Calu3 (cell line): ENCODE measurements around the gene RPLP2. TPM values are rescaled to one million over a fixed set of nuclear protein-coding genes. Genes with fewer than 3 reads are reported as not detected.

Experiments used
- BruUV-seq: library from RNA; stranded (reverse); fragments of 400-500 nt; replicated peaks from 2 replicates; lab custom pipeline; 2021; lab: Mats Ljungman, UMichigan
- CTCF ChIA-PET: fragments of 300-600 bp; sonication (Branson Sonifier 250); formaldehyde crosslinking; loops from one replicate; lab custom pipeline; 2022; ENCODE audit warnings: antibody characterized with exemption; lab: Charles Lee
- DNase-seq: peaks from one replicate; pipeline ENCODE4 v3.0.0; 2022
- H3K27ac Mint-ChIP-seq: one replicate; pipeline ENCODE4 v1.8.0; 2022; ENCODE audit warnings: mixed read lengths; ENCODE audit not compliant: unreplicated experiment
- H3K27me3 Mint-ChIP-seq: one replicate; pipeline ENCODE4 v1.8.0; 2022; ENCODE audit warnings: mixed read lengths; ENCODE audit not compliant: unreplicated experiment
- H3K36me3 Mint-ChIP-seq: one replicate; pipeline ENCODE4 v1.8.0; 2022; ENCODE audit warnings: mild to moderate bottlenecking, moderate library complexity, mixed read lengths; ENCODE audit not compliant: insufficient read depth, unreplicated experiment
- H3K4me1 Mint-ChIP-seq: one replicate; pipeline ENCODE4 v1.8.0; 2022; ENCODE audit warnings: mild to moderate bottlenecking, low read depth, mixed read lengths; ENCODE audit not compliant: unreplicated experiment
- H3K4me3 Mint-ChIP-seq: one replicate; pipeline ENCODE4 v1.8.0; 2022; ENCODE audit warnings: mild to moderate bottlenecking, low read depth, moderate library complexity, mixed read lengths; ENCODE audit not compliant: unreplicated experiment
- H3K9me3 Mint-ChIP-seq: one replicate; pipeline ENCODE4 v1.8.0; 2022; ENCODE audit warnings: low read depth, mixed read lengths; ENCODE audit not compliant: unreplicated experiment
- CTCF ChIP-seq: fragments of 200-600 bp; IDR thresholded peaks from one replicate; pipeline ENCODE4 v1.8.0; 2022; ENCODE audit warnings: antibody characterized with exemption; ENCODE audit not compliant: unreplicated experiment
- intact Hi-C: fragments of 100-400 bp; cut with micrococcal nuclease; formaldehyde crosslinking; loops from one replicate; pipeline ENCODE4 v1.10.0; 2022; ENCODE audit not compliant: unreplicated experiment
- total RNA-seq: library from RNA; stranded (reverse); gene quantifications from 2 replicates; pipeline ENCODE4 v1.2.3, GENCODE V29; 2022

RPLP2 gene
- total RNA-seq, 1 experiment from 2014 or later = 1,381 TPM

- no peak overlapping the region for H3K27ac Mint-ChIP-seq
- H3K4me3 Mint-ChIP-seq = no peak overlapping the region
- H3K27me3 Mint-ChIP-seq = no peaks in the 10 kb centered on the region
- no peaks in the 10 kb centered on the region for H3K9me3 Mint-ChIP-seq
- TF ChIP-seq CTCF = no peak
- intact Hi-C loops = no loop called here
- CTCF ChIA-PET = interaction anchor here (0.6 kb wide), 1 partner anchor 68 kb away, joined by 3 read pairs; no protein-coding TSS in a partner anchor
- no peak for DNase-seq
- BruUV-seq = TSS peak; percentile 10
- peaks cover 63% of the 10 kb centered on the region for H3K36me3 Mint-ChIP-seq
- H3K4me1 Mint-ChIP-seq = peaks cover 13% of the 10 kb centered on the region
Measured at GRCh38 chr11:778976-779954, 30.5 kb upstream of the RPLP2 start.

GRCh38 chr11:779955-780532, 29.7 kb upstream of the RPLP2 start:
- intact Hi-C loops = no loop called here
- Mint-ChIP-seq H3K9me3 (no peaks in the 10 kb centered on the region), H3K27me3 (no peaks in the 10 kb centered on the region), H3K4me1 (peaks cover 10% of the 10 kb centered on the region), H3K36me3 (peaks cover 66% of the 10 kb centered on the region), H3K27ac (no peak overlapping the region), H3K4me3 (no peak overlapping the region)
- TF ChIP-seq CTCF = no peak
- no TSS peak for BruUV-seq
- CTCF ChIA-PET = no interaction called here
- no peak for DNase-seq

GRCh38 chr11:782264-783174, 27.2 kb upstream of the RPLP2 start:
- H3K36me3 Mint-ChIP-seq = peaks cover 53% of the 10 kb centered on the region
- no peaks in the 10 kb centered on the region for H3K27me3 Mint-ChIP-seq
- H3K4me3 Mint-ChIP-seq = no peak overlapping the region
- H3K9me3 Mint-ChIP-seq = no peaks in the 10 kb centered on the region
- no peaks in the 10 kb centered on the region for H3K4me1 Mint-ChIP-seq
- TF ChIP-seq CTCF = no peak
- DNase-seq = no peak
- H3K27ac Mint-ChIP-seq = no peak overlapping the region
- CTCF ChIA-PET = no interaction called here
- intact Hi-C loops = no loop called here
- BruUV-seq = no TSS peak

GRCh38 chr11:783581-784015, 26.2 kb upstream of the RPLP2 start:
- Mint-ChIP-seq H3K36me3 (peaks cover 45% of the 10 kb centered on the region), H3K4me1 (no peaks in the 10 kb centered on the region), H3K9me3 (no peaks in the 10 kb centered on the region), H3K27ac (no peak overlapping the region), H3K4me3 (no peak overlapping the region), H3K27me3 (no peaks in the 10 kb centered on the region)
- CTCF ChIA-PET = no interaction called here
- intact Hi-C loops = no loop called here
- no peak for DNase-seq
- BruUV-seq = no TSS peak
- no peak for TF ChIP-seq CTCF
